Measurements from ENCODE around the gene KLHL21.
"Not testable (repeated sequence)": the region's sequence is repeated elsewhere in the genome, so short reads cannot be mapped to it uniquely, and the experiment has no call there.

KLHL21 gene

GRCh38 chr1:6624710-6625583, 22.3 kb upstream of the KLHL21 start, which contains the start of gene THAP3:
Gene THAP3 (plus strand): TSS chr1:6624868. CDS start chr1:6625219, 351 bp downstream.
- DNase-seq: peak; percentile 88

GRCh38 chr1:6623269-6623965, 20.7 kb upstream of the KLHL21 start:
- no peak for DNase-seq

GRCh38 chr1:6622396-6623152, 19.9 kb upstream of the KLHL21 start:
- DNase-seq: no peak

GRCh38 chr1:6621429-6622391, 19.0 kb upstream of the KLHL21 start:
- DNase-seq: no peak

DNA sequence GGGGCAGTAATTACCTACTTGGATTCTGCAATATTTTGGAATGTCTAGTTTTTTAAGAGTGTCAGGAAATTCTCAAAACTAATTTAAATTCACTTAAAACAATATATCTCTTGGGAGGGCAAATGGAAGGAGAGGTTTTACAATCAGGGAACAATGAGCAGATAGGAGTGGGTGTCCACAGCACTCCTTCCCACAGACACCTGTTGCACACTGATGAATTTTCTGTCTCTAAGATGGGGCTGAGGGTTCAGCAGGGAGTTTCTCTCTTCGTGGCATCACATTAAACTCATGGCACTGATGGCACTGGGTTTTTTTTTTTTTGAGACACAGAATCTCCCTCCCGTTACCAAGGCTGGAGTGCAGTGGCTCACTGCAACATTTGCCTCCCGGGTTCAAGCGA, 16.4 kb upstream of the KLHL21 start:
- DNase-seq: no peak

- no peak for DNase-seq
Observed at GRCh38 chr1:6614929-6615785, 12.5 kb upstream of the KLHL21 start.

DNA sequence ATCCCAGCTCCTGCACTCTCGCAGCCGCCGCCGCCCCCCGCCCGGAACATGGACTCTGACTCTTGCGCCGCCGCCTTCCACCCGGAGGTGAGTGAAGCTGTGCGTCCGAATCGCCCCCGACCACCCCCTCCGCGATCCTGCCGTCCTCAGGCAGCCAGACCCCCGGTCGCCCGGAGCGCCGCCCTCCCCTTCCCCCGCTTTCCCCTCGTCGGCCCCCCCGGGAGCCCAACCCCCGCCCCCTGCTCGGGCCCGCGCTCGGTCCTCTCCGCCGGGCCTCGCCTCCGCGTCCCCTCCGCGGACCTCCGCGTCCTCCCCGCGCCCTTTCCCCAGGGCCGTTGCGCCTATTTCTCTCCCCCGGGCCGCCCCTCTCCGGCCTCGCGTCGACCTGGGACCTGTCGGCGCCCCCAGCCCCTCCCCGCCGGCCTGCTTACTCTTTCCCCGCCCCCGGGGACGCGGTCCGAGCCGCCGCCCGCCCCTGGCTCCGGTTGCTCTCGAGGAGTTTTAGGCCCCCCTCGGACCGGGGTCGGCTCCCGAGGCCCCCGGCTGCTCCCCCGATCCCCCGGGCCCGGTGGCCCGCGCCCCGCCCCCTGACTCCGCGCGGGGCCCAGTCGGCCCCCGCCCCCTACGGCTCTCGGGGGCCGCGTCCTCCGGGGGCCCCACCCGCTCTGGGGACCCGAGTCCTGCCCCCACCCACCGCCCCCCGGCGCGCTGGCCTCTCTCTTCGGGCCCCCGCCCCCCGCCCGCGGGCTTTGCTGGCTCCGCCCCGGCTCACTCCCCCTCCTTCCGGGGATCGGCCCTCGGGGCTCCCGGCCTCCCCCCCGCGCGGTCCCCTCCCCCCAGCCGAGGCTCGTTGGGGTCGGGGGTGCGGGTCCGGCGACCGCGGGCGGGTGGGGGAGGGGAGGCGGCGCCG, 11.6 kb upstream of the KLHL21 start:
- DNase-seq: peak; percentile 51

- peak; percentile 99 for DNase-seq
Observed at GRCh38 chr1:6613361-6614018, 10.8 kb upstream of the KLHL21 start, which contains the start of gene PHF13. Gene PHF13 (plus strand): TSS chr1:6613731. CDS start chr1:6614067, 336 bp downstream.

- DNase-seq: no peak
Observed at GRCh38 chr1:6612641-6613360, 10.1 kb upstream of the KLHL21 start.

DNA sequence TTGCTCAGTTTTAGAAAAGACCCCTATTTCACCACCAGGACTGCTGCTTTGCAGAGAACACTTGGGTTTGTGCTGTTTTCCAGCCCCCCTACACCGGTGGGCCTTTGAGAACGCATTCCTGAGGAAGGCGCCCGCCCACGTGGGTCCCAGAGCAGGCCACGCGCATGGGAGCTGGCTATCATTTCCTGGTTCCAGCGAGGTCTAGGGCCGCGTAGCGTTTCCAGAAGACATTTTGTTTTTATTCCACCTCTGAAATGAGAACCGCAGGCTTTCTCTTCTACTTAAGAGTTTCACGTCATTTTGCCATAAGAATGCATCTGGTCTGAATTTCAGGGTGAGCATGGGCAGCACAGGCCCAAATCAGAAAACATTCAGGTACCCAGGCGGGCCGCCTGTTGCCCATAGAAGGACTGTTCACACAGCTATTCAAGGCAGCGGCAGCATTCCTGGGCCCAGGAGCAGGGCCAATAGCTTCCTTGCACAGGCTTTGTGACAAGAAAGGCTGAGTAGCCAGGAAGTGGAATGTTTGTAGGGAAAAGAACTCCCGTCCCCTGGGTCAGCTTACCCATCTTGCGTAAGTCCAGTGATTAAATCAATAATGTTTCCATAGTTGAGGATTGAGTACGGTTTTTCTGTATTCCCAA, 1.4 kb upstream of the KLHL21 start:
- DNase-seq: no peak

DNA sequence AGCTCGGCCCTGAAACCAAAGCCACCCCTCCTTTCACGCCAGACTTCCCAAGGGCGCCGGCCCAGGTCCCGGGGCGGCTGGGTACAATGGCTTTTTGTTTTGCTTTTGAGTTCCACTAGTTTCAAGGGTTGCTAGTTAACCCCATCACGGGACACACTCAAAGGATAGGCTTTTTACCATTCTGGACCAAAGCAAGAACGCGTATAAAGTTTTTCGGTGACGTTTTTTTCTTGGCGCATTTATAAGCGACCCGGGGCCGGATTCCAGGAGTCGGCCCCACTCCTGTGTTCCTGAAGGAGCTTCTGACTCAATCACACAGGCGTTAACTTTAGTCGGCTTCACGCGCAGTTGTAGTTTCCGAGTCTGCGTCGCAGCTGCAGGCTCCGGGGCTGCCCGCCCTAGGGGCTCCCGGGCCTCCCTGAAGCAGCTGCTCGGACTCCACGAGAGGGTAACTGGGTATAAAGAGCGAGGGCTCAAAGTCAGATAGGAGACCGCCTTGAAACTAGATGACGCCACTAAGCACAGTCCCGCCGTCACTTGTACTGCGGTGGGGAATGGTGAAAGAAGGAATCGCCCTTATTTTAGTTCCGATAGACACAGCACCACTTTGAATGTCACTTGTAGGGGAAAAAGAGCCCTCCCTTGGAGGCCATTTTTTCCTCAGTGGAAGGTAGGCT, 707 bp upstream of the KLHL21 start:
- DNase-seq: peak; percentile 44

DNA sequence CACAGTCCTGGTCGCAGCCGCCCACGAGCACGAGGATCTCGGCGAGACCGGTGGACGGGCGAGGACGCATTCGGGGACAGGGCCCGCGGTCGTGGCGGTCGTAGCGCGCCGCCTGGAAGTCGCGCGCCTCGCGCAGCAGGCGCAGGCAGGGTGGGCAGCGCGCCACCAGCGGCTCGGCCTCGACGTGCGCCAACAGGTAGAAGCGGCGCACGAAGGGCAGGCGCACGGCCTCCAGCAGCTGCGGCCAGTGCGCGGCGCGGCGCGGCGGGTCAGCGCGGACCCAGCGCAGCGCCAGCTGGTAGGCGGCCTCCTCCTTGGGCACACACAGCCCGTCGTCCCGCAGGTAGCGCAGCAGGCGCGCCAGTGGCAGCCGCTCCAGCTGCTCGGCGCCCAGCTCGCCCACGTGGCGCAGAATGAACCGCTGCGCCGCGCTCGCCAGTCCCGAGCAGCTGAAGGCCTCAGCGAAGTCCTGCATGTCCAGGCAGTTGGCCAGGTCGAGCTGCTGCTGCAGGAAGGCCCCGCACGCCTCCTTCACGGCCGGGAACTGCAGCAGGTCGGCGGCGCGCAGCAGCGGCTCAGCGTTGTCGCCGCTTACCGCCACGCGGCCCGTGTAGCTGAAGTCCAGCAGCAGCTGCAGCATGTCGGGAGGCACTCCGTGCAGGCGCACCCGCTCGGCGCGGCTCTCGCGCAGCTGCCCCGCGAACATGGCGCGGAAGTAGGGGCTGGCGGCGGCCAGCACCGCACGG, 573 bp downstream of the KLHL21 start:
- DNase-seq: no peak

- peak; percentile 68 for DNase-seq
Observed at GRCh38 chr1:6601049-6601922, 1.4 kb downstream of the KLHL21 start.

DNA sequence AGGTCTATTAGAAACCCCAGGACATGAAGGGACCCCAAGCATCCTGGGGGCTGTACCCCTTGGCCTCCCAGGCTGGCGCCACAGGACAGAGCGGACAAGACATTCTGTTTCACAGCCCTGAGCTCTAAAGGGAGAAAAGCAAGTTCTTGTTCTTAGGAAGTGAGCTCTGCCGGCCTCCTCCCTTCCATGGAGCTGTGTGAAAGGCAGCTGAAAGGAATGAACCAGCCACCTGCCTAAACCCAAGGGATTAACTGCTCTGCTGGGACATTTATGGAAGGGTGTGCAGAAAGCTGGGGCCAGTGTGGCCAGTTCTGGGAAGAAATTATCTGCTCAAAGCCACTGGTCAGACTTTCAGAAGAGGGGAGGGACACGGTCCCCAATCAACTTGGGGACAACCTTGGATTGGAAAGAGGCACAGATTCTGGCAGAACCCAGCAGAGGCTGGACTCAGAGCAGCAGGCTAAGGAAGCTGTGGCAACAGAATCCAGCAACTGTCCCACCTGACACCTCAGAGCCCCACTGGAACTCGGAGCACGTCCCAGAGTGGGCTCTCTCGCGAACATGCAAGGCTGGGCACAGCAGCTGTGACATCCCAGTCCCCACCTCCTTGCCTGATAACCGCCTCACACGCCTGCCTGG, 2.1 kb downstream of the KLHL21 start:
- DNase-seq: no peak

- DNase-seq: not testable (repeated sequence)
Observed at GRCh38 chr1:6599991-6600390, 2.7 kb downstream of the KLHL21 start.

Data from activated gamma-delta T cell treated with Interleukin-2 at 50 U/mL for 16 hours (primary cell).